ENCODE results near the gene PLLP.

The PLLP gene

GRCh38 chr16:57303910-57304168, 19.4 kb upstream of the PLLP start:
- no peak for TF ChIP-seq CTCF (IDR thresholded peaks at IDR 0.05; ENCODE audit: insufficient read depth, low read depth, low read length, missing control alignments)
- no peak overlapping the region for H3K4me3 ChIP-seq (ENCODE audit: low read length)
- no peak for DNase-seq (ENCODE audit: low read depth)

DNA sequence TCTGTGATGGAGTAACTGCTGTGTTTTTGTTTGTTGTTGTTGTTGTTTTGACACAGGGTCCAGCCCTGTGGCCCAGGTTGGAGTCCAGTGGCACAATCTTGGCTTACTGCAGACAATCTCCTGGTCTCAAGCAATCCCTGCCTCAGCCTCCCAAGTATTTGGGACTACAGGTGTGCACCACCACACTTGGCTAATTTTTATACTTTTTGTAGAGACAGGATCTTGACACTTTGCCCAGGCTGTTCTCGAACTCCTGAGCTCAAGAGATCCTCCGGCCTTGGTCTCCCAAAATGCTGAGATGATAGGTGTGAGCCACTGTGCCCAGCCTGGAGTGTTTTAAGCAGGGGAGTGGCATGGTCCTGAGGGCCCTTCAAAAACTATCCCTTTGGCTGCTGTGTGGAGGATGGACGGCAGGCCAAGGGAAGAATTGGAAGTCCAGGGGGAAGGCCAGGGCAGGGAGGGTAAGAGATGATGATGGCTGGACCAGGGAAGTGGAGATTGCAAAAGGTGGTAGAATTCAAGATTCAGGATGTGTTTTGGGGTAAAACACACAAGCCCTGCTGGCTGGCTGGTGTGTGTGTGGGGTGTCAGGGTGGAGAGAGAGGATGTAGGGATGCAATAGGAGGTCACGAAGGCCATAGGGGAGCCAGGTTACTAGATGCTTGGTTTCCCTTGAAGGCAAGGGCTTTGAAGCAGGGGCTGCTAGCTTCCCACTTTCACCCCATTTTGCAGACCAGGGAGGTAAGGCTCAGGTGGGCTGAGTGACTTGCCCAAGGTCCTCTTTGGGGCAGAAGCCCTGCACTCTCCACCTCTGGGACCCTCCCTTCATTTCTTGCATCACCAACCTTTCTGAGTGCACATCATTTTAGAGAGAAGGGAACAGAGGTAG, 18.8 kb upstream of the PLLP start:
- no peak for TF ChIP-seq CTCF (IDR thresholded peaks at IDR 0.05; ENCODE audit: insufficient read depth, low read depth, low read length, missing control alignments)
- H3K4me3 ChIP-seq (ENCODE audit: low read length), result no peak overlapping the region
- no peak for DNase-seq (ENCODE audit: low read depth)

- DNase-seq (ENCODE audit: low read depth), result no peak
- H3K4me3 ChIP-seq (ENCODE audit: low read length), result no peak overlapping the region
- no peak for TF ChIP-seq CTCF (IDR thresholded peaks at IDR 0.05; ENCODE audit: insufficient read depth, low read depth, low read length, missing control alignments)
Observed at GRCh38 chr16:57301126-57301817, 16.8 kb upstream of the PLLP start.

DNA sequence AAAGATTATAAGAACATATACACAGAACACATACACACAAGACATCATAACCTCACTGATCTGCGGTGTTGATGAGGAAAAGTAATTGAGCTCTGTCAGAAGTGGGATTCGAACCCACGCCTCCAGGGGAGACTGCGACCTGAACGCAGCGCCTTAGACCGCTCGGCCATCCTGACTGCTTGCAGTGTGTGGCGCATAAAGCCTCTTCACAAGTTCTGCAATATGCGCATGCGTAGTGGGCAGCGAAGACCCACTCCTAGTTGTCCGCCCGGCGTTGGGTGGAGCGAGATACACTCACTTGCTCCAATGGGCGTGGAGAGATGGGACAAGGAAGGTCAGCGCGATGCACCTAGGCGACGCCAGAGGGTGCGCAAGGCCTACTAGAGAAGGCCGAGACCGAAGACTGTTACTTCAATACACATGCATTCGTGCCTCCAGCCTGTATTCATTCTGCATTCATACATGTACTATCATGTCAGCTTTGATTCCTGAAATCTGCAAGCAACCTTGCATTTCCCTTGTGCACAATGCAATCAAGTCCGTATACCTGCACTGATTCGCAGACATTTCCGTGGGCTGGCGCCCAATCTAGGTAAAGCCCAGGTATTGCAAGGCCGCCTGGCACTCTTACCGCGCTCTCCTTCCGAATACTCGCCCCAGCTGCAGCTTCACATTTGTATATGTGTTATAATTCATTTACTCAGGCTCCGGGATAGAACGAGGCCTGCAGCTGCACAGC, 16.1 kb upstream of the PLLP start:
- peak; percentile 99 for DNase-seq (ENCODE audit: low read depth)
- peak; percentile 99 for TF ChIP-seq CTCF (IDR thresholded peaks at IDR 0.05; ENCODE audit: insufficient read depth, low read depth, low read length, missing control alignments)
- H3K4me3 ChIP-seq (ENCODE audit: low read length), result peak overlapping the region; percentile 68

GRCh38 chr16:57299719-57300386, 15.4 kb upstream of the PLLP start:
- peak; percentile 7 for TF ChIP-seq CTCF (IDR thresholded peaks at IDR 0.05; ENCODE audit: insufficient read depth, low read depth, low read length, missing control alignments)
- DNase-seq (ENCODE audit: low read depth), result peak; percentile 91

DNA sequence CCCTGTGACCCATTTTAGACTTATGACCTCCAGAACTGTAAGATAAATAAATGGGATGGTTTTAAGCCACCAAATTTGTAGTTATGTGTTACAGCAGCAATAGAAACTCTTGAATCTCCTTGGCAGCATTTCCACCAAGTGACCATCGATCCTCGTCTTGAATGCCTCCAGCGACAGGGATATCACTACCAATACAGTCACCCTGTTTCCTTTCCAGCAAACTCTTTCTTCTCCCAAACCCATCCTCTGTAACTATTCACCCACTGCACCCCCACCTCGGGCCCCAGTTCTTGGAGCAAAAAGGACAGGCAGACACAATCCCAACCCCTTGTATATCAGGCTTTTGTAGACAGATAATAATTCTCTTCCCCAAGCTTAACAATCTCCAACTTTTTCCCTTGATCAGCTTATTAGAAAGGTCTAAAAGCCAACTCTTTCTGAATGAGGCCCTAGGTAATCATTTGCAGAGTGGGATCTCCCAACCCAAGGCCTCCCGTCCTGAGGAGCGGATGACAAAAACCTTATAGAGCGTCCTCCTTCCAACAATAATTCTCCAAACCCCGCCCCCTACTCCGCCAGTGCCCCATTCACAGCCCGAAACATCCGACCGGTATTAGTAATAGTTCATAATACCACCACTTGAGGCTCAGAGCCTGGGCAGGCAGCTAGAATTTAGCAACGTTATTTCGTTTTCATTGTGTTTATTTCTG, 14.7 kb upstream of the PLLP start:
- DNase-seq (ENCODE audit: low read depth), result peak; percentile 75
- peak overlapping the region; percentile 68 for H3K4me3 ChIP-seq (ENCODE audit: low read length)
- TF ChIP-seq CTCF (IDR thresholded peaks at IDR 0.05; ENCODE audit: insufficient read depth, low read depth, low read length, missing control alignments), result no peak

More at GRCh38 chr16:57299719-57300386, 15.4 kb upstream of the PLLP start:
- H3K4me3 ChIP-seq (ENCODE audit: low read length), result peak overlapping the region; percentile 68
